ENCODE measurements around the gene TNNT1.
A peak's percentile ranks its signal among the peaks of the same experiment; 100 is the strongest.

TNNT1 gene

DNA sequence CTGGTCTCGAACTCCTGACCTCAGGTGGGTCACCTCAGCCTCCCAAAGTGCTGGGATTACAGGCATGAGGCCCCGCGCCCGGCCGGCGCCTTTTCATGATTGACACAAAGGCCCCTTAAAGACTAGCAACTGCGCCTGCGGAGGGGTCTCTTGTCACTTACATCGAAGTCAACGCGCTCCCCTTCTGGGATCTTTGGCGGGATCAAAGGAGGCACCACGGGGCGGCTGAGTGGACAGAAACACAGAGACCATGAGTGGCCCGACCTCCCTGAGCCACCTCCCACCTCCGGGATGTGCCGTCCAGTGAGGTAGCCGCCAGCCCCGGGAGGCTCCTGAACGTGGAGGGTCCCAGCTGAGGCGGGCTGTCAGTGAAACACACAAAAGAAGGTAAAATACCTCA lies 7.3 kb downstream of the TNNT1 start:
- DNase-seq (ENCODE audit: low read depth) = no peak

DNA sequence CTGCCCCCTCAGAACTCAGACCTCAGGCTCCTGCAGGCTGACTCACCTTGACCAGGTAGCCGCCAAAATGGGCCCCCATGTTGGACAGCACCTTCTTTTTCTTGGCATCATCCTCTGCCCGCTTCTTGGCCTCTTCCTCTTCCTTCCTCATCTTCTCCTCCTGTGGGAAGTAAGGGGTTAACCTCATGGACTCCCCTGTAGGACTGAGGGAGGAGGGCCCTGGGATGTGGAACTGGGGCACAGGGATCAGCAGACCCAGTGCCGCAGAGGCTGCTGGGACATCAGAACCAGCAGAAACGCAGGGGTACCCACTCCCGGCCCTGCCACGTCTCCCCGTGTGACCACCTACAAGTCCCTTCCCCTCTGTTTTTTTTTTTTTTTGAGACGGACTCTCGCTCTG lies 11.1 kb downstream of the TNNT1 start:
- DNase-seq (ENCODE audit: low read depth) = no peak

DNA sequence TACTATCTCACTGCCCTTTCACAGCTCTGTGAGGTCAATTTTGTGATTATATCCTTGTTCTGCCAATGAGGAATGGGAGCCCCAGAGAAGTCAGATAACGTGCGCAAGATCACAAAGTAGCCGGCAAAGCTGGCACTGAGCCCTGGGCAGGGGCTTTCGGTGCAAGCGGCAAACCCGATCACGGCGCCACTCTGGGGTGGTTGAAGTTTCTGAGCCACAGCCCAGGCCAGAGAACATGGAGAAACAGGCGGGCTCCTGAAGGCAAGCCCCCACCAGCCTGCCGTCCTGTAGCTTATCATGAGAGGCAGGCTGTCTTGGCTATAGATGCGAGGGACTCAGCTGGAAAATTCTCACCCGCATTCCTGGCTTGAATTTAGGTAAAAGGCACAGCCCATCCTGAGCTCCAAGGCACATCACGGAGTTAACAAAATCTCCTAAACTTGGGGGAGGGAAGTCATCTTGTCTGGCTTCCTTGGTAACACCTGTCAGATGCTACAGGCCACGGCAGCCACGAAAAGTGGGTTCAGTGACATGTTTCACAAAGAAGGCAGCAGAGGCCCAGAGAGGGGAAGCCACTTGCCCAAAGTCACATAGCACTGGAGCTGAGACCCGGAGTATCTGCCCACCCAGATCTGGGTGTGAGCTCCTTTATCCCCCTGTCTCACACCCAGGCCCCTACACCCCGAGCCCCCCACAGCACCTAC lies 12.5 kb downstream of the TNNT1 start:
- DNase-seq (ENCODE audit: low read depth) = no peak

DNA sequence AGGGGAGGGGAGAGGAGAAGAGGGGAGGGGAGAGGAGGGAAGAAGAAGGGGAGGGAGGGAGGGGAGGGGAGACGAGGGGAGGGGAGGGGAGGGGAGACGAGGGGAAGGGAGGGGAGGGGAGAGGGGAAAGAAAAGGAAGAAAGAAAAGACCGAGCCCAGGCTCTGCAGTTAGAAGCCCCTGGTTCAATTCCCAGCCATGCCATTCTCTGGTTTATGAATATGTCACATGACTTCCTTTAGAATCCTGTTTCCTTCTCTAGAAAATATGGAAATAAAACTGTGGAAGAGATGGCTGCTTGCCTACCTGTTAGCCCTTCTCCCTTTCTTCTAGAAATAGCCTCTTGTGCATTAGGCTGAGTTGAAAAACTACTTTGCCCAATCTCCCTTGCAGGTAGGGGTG lies 14.3 kb downstream of the TNNT1 start:
- no peak for DNase-seq (ENCODE audit: low read depth)

DNA sequence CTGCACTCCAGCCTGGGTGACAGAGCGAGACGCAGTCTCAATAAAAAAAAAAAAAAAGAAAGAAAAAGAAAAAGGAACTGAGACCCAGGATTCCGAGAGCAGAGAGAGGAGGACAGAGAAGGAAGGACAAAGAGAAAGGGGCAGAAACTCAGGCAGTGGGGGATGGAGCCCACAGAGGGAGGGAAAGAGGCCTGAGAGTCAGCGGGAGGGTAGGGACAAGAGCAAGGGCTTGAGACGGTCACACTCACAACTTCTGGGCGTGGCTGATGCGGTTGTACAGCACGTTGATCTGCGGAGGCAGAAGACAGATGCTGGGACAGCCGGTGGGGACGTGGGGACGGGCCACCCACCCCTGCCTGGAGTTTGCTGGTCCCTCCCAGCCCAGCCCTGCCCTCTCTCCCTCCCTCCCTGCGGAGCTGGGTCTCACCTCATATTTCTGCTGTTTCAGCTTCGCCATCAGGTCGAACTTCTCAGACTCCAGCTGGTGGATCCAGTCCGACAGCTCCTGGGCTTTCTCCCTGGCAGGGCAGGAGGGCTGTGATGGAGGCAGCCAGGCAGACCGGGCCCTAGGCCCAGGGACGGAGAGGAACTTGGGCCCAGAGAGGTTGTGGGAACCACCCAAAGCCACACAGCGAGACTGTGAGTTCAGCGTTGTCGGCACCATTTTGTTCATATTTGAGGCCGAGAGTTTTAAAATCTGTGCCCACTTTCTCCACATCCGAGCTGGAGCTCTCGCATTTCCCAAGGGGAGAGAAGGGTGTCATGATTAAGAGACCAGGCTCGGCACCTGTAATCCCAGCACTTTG lies 15.2 kb downstream of the TNNT1 start:
- DNase-seq (ENCODE audit: low read depth) = no peak

DNA sequence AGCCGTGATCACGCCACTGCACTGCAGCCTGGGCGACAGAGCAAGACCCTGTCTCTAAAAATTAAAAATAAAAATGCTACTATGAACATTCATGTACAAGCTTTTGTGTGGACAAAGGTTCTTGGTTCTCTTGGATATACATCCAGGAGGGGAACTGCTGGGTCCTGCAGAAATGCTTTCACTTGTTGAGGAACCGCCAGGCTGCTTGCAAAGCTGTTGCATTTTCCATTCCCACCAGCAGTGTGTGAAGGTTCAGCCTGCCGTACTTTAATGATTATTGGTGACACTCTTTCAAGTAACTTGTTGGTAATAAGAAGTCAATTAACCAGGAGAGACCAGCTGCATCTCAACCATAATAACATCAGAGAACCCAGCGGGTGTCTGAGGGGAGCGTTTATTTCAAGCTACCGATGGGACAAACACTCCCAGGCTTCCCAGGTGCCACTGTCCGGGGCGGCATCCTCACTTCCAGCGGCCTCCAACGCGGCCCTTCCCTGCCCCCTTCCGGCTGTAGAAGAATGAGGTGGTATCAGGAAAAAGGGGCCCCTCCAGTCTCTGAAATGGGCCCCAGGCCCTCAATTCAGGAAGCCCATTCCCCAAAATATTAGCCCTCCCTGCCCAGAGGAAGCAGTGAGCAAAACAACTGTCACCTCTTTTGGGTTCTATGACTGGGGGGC lies 16.4 kb downstream of the TNNT1 start:
- no peak for DNase-seq (ENCODE audit: low read depth)

DNA sequence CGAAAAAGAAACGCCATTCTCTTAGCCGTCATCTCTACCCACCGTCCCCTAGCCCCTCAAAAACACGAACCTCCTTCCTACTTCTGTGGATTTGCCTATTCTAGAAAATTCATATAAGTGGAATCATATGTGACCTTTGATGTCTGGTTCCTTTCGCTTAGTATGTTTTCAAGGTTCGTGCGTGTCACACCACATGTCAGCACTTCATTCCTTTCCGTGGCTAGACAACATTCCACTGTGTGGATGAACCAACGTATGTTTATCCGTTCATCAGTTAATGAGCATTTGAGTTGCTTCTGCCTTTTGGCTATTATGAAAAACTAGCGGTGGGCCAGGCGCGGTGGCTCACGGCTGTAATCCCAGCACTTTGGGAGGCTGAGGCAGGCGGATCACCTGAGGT lies 17.6 kb downstream of the TNNT1 start:
- peak; percentile 59 for DNase-seq (ENCODE audit: low read depth)

DNA sequence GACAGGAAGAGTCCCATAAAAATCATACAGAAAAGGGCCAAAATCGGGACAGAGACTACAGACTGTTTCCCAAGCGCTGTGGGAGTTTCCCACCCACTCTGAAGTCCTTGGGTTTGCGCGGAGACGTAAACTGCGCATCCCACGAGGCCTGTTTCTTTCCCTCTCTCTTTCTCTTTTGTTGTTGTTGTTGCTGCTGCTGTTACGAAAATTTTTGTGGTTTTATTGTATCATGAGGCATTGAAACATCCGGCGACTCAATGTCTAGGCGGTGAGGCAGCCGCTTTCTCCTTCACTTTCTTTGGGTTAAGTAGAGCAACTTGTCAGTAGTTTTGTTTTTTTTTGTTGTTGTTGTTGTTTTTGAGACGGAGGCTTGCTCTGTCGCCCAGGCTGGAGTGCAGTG lies 30.0 kb downstream of the TNNT1 start:
- DNase-seq (ENCODE audit: low read depth) = no peak

DNA sequence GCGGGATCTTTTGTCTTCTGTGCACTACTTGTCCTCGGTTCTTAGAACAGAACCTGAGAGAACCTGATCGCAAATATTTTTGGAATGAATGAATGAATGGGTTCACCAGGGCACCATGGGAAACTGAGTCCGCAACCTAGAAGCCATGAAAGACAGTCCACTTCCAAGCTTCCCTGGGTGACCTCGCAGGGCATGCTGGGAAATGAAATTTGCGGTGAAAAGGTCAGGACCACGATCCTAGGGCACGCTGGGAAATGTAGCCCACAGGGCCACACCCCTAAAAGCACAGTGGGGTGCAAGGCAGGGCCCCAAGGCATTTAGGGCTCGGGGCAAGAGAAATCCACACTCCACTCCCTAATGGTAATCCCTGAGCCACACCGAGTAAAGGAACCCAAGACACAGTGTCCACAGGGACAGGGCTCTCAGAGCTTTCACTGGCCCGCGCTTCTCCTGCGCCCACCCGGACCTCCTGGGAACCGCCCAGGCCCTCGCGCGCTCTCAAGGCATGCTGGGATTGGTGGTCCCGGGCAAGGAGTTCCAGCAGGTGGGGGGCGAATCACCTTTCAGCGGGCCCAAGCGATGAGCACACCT lies 30.5 kb downstream of the TNNT1 start:
- peak; percentile 36 for DNase-seq (ENCODE audit: low read depth)

DNA sequence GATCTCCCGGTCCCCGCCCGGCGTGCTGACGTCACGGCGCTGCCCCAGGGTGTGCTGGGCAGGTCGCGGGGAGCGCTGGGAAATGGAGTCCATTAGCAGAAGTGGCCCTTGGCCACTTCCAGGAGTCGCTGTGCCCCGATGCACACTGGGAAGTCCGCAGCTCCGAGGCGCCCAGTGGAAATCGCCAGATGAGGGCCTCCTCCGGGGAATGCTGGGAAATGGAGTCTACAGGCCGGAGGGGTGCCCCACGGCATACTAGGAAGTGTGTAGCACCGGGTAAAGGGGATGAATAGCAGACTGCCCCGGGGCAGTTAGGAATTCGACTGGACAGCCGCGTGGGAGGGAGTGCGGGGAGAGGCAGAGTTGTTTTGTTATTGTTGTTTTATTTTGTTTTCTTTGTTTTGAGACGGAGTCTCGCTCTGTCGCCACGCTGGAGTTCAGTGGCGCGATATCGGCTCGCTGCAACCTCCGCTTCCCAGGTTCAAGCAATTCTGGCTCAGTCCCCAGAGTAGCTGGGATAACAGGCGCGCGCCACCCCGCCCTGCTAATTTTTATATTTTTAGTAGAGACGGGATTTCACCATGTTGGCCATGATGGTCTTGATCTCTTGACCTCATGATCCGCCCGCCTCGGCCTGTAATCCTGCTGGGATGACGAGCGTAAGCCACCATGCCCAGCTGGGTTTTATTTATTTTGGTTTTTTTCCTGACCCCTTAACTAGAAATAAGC lies 31.2 kb downstream of the TNNT1 start:
- peak; percentile 99 for DNase-seq (ENCODE audit: low read depth)

DNA sequence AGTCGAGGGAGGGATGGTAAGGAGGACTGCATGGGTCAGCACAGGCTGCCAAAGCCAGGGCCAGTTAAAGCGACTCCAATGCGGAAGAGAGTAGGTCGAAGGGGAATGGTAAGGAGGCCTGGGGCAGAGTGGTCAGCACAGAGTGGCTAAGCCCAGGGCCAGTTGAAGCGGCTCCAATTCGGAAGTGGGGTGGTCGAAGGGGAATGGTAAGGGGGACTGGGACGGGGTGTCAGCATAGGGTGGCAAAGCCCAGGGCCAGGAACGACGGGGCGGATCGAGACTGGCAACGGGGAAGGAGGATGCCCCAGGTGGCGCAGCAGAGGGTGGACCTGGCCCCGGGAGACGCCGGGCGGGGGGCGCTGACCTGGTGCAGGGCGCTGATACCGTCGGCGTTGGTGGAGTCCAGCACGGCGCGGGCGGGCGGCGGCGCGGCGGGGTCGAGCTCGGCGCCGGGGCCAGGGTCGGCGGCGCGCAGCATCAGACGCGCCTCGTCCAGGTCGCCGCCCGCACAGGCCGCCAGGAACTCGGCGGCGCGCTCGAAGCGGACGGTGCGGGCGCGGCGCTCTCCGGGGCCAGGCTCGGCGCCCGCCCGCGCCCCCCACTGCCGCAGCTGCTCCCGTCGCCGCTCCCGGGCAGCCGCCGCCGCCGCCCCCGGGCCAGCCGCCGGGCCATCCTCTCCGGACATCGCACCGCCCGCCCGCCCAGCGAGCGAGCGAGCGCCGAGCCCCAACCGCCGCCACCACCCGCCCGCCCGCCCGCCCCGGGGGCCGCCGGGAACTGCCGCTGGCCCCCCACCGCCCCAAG lies 31.9 kb downstream of the TNNT1 start, which contains the start of gene PPP1R12C:
Gene PPP1R12C (minus strand): TSS at position 779 of the 804 bp plus-strand sequence. CDS start 94 bp downstream, at position 685.
- no peak for DNase-seq (ENCODE audit: low read depth)

DNA sequence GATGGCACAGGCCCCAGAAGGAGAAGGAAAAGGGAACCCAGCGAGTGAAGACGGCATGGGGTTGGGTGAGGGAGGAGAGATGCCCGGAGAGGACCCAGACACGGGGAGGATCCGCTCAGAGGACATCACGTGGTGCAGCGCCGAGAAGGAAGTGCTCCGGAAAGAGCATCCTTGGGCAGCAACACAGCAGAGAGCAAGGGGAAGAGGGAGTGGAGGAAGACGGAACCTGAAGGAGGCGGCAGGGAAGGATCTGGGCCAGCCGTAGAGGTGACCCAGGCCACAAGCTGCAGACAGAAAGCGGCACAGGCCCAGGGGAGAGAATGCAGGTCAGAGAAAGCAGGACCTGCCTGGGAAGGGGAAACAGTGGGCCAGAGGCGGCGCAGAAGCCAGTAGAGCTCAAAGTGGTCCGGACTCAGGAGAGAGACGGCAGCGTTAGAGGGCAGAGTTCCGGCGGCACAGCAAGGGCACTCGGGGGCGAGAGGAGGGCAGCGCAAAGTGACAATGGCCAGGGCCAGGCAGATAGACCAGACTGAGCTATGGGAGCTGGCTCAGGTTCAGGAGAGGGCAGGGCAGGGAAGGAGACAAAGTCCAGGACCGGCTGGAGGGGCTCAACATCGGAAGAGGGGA lies 32.7 kb downstream of the TNNT1 start:
- peak; percentile 71 for DNase-seq (ENCODE audit: low read depth)

DNA sequence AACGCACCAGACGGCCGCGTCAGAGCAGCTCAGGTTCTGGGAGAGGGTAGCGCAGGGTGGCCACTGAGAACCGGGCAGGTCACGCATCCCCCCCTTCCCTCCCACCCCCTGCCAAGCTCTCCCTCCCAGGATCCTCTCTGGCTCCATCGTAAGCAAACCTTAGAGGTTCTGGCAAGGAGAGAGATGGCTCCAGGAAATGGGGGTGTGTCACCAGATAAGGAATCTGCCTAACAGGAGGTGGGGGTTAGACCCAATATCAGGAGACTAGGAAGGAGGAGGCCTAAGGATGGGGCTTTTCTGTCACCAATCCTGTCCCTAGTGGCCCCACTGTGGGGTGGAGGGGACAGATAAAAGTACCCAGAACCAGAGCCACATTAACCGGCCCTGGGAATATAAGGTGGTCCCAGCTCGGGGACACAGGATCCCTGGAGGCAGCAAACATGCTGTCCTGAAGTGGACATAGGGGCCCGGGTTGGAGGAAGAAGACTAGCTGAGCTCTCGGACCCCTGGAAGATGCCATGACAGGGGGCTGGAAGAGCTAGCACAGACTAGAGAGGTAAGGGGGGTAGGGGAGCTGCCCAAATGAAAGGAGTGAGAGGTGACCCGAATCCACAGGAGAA lies 33.5 kb downstream of the TNNT1 start:
- peak; percentile 59 for DNase-seq (ENCODE audit: low read depth)

DNA sequence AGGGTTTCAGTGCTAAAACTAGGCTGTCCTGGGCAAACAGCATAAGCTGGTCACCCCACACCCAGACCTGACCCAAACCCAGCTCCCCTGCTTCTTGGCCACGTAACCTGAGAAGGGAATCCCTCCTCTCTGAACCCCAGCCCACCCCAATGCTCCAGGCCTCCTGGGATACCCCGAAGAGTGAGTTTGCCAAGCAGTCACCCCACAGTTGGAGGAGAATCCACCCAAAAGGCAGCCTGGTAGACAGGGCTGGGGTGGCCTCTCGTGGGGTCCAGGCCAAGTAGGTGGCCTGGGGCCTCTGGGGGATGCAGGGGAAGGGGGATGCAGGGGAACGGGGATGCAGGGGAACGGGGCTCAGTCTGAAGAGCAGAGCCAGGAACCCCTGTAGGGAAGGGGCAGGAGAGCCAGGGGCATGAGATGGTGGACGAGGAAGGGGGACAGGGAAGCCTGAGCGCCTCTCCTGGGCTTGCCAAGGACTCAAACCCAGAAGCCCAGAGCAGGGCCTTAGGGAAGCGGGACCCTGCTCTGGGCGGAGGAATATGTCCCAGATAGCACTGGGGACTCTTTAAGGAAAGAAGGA lies 34.4 kb downstream of the TNNT1 start:
- no peak for DNase-seq (ENCODE audit: low read depth)

DNA sequence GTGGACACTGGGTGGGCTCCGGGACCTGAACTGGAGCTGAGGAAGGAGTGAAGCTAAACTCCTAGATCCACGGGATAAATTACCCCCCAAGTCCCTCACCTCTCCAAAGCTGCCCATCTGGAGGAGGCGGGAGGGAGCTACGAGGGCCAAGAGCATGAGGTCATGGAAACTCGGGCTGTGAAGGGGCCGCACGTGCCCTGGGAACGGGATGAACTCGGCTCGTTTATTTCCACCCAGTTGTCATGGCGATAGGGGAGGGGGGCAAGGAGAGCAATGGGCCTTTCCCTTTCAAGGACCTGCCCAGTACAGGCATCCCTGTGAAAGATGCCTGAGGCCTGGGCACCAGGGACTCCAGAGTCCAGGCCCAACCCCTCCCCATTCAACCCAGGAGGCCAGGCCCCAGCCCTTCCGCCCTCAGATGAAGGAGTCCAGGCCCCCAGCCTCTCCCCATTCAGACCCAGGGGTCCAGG lies 35.4 kb downstream of the TNNT1 start:
- peak; percentile 96 for DNase-seq (ENCODE audit: low read depth)

DNA sequence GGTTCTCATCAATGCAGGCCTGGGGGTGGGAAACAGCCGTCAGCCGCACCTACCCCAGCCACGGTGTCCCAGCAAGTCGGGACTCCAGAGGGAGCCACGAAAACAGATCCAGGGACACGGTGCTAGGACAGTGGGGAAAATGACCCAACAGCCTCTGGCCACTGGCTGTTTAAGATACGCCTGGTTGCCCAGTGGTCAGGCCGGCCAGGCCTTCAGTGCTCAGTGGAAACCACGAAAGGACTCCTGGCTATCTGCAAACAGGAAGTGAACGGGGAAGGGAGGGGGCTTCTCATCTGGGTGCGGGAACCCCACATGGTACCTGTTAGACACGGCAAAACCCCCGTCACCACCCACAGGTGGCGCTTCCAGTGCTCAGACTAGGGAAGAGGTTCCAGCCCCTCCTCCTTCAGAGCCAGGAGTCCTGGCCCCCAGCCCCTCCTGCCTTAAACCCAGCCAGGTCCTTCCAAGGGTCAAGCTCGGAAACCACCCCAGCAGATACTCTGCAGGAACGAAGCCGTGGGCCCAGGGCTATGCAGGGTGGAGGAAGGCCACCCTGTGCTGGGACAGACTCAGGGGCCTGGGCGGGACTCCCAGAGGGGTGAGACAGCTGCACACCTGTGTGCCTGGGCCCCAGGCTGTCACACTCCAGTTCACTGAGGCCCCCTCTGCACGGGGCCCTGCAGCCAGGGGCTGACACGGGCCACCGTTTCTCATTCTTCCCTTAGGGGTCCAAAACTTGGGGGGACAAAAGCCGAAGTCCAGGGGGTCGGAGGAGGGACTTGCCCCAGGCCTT lies 36.0 kb downstream of the TNNT1 start:
- no peak for DNase-seq (ENCODE audit: low read depth)

DNA sequence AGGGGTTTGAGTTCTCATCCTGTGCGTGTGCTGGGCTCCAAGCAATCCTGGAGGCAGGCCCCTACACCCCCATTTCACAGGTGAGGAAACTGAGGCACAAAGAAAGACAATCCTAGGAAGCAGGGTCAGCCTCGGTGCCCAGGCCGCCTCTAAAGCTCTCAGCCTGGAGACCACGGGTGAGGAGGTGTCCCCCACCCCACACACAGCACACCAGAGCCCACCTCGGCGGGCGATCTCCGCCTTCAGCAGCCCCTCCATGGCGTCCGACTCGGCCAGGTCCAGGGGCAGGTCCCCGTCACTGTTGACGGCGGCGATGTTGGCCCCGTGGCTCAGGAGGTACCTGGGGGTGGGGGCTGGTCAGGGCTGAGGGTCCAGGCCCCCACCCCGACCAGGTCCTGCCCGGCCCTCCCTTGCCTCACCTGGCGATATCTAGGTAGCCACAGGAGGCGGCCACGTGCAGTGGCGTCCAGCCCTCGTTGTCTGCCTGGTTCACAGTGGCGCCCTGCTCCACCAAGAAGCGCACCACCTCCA lies 36.7 kb downstream of the TNNT1 start:
- no peak for DNase-seq (ENCODE audit: low read depth)

DNA sequence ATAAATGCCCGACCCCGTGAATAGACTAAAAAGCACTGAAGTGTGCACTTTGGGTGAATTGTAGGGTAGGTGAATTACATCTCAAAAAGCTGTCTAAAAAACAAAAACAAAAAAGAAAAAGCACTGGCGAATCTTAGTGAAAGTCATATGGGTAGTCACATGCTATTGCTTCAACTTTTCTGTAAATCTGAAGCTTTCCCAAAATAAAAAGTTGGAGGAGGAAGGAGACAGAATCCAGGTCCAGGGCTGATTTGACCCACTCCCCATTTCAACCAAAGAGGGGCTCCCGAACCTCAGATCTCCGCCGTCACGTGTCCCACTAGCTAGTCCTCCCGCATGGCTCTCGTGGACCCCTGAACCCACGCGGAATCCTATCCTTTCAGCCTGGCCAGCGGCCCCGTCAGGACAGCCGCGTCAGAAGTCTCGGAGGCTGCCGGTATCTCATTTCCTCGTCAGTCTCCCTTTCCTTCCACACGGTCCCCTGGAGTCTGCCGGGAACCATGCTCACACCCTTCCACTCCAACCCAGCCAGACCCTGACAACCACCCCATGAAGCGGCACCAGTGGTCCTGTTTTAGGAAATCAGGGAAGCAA lies 37.7 kb downstream of the TNNT1 start:
- no peak for DNase-seq (ENCODE audit: low read depth)
